ENCODE measurements around the gene COL27A1.
"Not testable (repeated sequence)": the region's sequence is repeated elsewhere in the genome, so short reads cannot be mapped to it uniquely, and the experiment has no call there.

Gene COL27A1

GRCh38 chr9:114324492-114324891 lies 169.2 kb downstream of the COL27A1 start:
- no peak overlapping the region for H3K4me2 ChIP-seq (ENCODE audit: low read length)
- no peaks in the 10 kb centered on the region for H3K9me3 ChIP-seq (ENCODE audit: low read length)
- H3K9me2 ChIP-seq (ENCODE audit: low read depth, low read length), result no peaks in the 10 kb centered on the region
- H3K27me3 ChIP-seq (ENCODE audit: insufficient read depth, low read length), result no peaks in the 10 kb centered on the region; the same call in 1 of the 2 replicates
- no peaks in the 10 kb centered on the region for H3F3A ChIP-seq (ENCODE audit: insufficient read depth, low read length)
- H2AFZ ChIP-seq (ENCODE audit: low read length), result no peak overlapping the region
- no peaks in the 10 kb centered on the region for H4K20me1 ChIP-seq (ENCODE audit: insufficient read depth, low read length)
- no peak overlapping the region for H3K4me3 ChIP-seq (ENCODE audit: low read depth, low read length, poor library complexity, severe bottlenecking)
- H3K9ac ChIP-seq (ENCODE audit: low read length), result no peak overlapping the region
- no peaks in the 10 kb centered on the region for H3K4me1 ChIP-seq (ENCODE audit: insufficient read depth, low read length, severe bottlenecking)
- no peaks in the 10 kb centered on the region; the same call in 1 of the 2 replicates for H3K36me3 ChIP-seq (ENCODE audit: insufficient read depth, low read length)
- H3K27ac ChIP-seq (ENCODE audit: low read depth, low read length, poor library complexity, severe bottlenecking), result no peak overlapping the region
- no peaks in the 10 kb centered on the region for H3K79me2 ChIP-seq (ENCODE audit: insufficient read depth, low read length)
- TF ChIP-seq CTCF (IDR thresholded peaks at IDR 0.05; ENCODE audit: low read length) (no peak), EZH2 (IDR thresholded peaks at IDR 0.05; ENCODE audit: borderline replicate concordance, low read length) (no peak)

GRCh38 chr9:114324965-114325364 lies 169.6 kb downstream of the COL27A1 start:
- not testable (repeated sequence) for H2AFZ ChIP-seq (ENCODE audit: low read length); H3F3A ChIP-seq (ENCODE audit: insufficient read depth, low read length); H3K79me2 ChIP-seq (ENCODE audit: insufficient read depth, low read length); H3K4me1 ChIP-seq (ENCODE audit: insufficient read depth, low read length, severe bottlenecking); H3K36me3 ChIP-seq (ENCODE audit: insufficient read depth, low read length); H3K27me3 ChIP-seq (ENCODE audit: insufficient read depth, low read length); H3K4me2 ChIP-seq (ENCODE audit: low read length); H4K20me1 ChIP-seq (ENCODE audit: insufficient read depth, low read length); H3K4me3 ChIP-seq (ENCODE audit: low read depth, low read length, poor library complexity, severe bottlenecking); H3K9ac ChIP-seq (ENCODE audit: low read length); H3K27ac ChIP-seq (ENCODE audit: low read depth, low read length, poor library complexity, severe bottlenecking); H3K9me2 ChIP-seq (ENCODE audit: low read depth, low read length); H3K9me3 ChIP-seq (ENCODE audit: low read length)

- not testable (repeated sequence) for H3K4me1 ChIP-seq (ENCODE audit: insufficient read depth, low read length, severe bottlenecking); H3K79me2 ChIP-seq (ENCODE audit: insufficient read depth, low read length); H4K20me1 ChIP-seq (ENCODE audit: insufficient read depth, low read length); H2AFZ ChIP-seq (ENCODE audit: low read length); H3K9ac ChIP-seq (ENCODE audit: low read length); H3K9me3 ChIP-seq (ENCODE audit: low read length); H3K9me2 ChIP-seq (ENCODE audit: low read depth, low read length); H3K36me3 ChIP-seq (ENCODE audit: insufficient read depth, low read length); H3K27ac ChIP-seq (ENCODE audit: low read depth, low read length, poor library complexity, severe bottlenecking); H3F3A ChIP-seq (ENCODE audit: insufficient read depth, low read length); H3K4me2 ChIP-seq (ENCODE audit: low read length); H3K27me3 ChIP-seq (ENCODE audit: insufficient read depth, low read length); H3K4me3 ChIP-seq (ENCODE audit: low read depth, low read length, poor library complexity, severe bottlenecking)
These were observed 170.4 kb downstream of the COL27A1 start for GRCh38 chr9:114325684-114326254.

- no peak overlapping the region for H3K4me3 ChIP-seq (ENCODE audit: low read depth, low read length, poor library complexity, severe bottlenecking)
- no peaks in the 10 kb centered on the region for H3K9me2 ChIP-seq (ENCODE audit: low read depth, low read length)
- no peak overlapping the region for H3K27ac ChIP-seq (ENCODE audit: low read depth, low read length, poor library complexity, severe bottlenecking)
- H3K79me2 ChIP-seq (ENCODE audit: insufficient read depth, low read length), result no peaks in the 10 kb centered on the region
- H3K27me3 ChIP-seq (ENCODE audit: insufficient read depth, low read length), result no peaks in the 10 kb centered on the region; the same call in 1 of the 2 replicates
- H3K4me1 ChIP-seq (ENCODE audit: insufficient read depth, low read length, severe bottlenecking), result no peaks in the 10 kb centered on the region
- no peak overlapping the region for H3K9ac ChIP-seq (ENCODE audit: low read length)
- H3K4me2 ChIP-seq (ENCODE audit: low read length), result no peak overlapping the region
- H2AFZ ChIP-seq (ENCODE audit: low read length), result no peak overlapping the region
- H3K9me3 ChIP-seq (ENCODE audit: low read length), result no peaks in the 10 kb centered on the region
- no peaks in the 10 kb centered on the region; the same call in 1 of the 2 replicates for H3K36me3 ChIP-seq (ENCODE audit: insufficient read depth, low read length)
- H3F3A ChIP-seq (ENCODE audit: insufficient read depth, low read length), result no peaks in the 10 kb centered on the region
- H4K20me1 ChIP-seq (ENCODE audit: insufficient read depth, low read length), result no peaks in the 10 kb centered on the region
- TF ChIP-seq CTCF (IDR thresholded peaks at IDR 0.05; ENCODE audit: low read length), result no peak
- TF ChIP-seq EZH2 (IDR thresholded peaks at IDR 0.05; ENCODE audit: borderline replicate concordance, low read length), result no peak
These were observed 172.4 kb downstream of the COL27A1 start for GRCh38 chr9:114327749-114328148.

- not testable (repeated sequence) for H3K27ac ChIP-seq (ENCODE audit: low read depth, low read length, poor library complexity, severe bottlenecking); H3K4me2 ChIP-seq (ENCODE audit: low read length); H3K27me3 ChIP-seq (ENCODE audit: insufficient read depth, low read length)
These were observed 173.1 kb downstream of the COL27A1 start for GRCh38 chr9:114328357-114328820.

GRCh38 chr9:114328937-114329624 lies 173.7 kb downstream of the COL27A1 start:
- not testable (repeated sequence) for H3K9ac ChIP-seq (ENCODE audit: low read length); H3K4me2 ChIP-seq (ENCODE audit: low read length); H3K36me3 ChIP-seq (ENCODE audit: insufficient read depth, low read length); H4K20me1 ChIP-seq (ENCODE audit: insufficient read depth, low read length); H3K4me1 ChIP-seq (ENCODE audit: insufficient read depth, low read length, severe bottlenecking); H3F3A ChIP-seq (ENCODE audit: insufficient read depth, low read length); H2AFZ ChIP-seq (ENCODE audit: low read length); H3K27ac ChIP-seq (ENCODE audit: low read depth, low read length, poor library complexity, severe bottlenecking); H3K4me3 ChIP-seq (ENCODE audit: low read depth, low read length, poor library complexity, severe bottlenecking); H3K9me2 ChIP-seq (ENCODE audit: low read depth, low read length); H3K79me2 ChIP-seq (ENCODE audit: insufficient read depth, low read length); H3K9me3 ChIP-seq (ENCODE audit: low read length); H3K27me3 ChIP-seq (ENCODE audit: insufficient read depth, low read length)

More at GRCh38 chr9:114328357-114328820, 173.1 kb downstream of the COL27A1 start:
- H3K4me1 ChIP-seq (ENCODE audit: insufficient read depth, low read length, severe bottlenecking); H3K36me3 ChIP-seq (ENCODE audit: insufficient read depth, low read length); H3K9ac ChIP-seq (ENCODE audit: low read length); H3K9me2 ChIP-seq (ENCODE audit: low read depth, low read length); H3K4me3 ChIP-seq (ENCODE audit: low read depth, low read length, poor library complexity, severe bottlenecking); H4K20me1 ChIP-seq (ENCODE audit: insufficient read depth, low read length); H3F3A ChIP-seq (ENCODE audit: insufficient read depth, low read length); H3K79me2 ChIP-seq (ENCODE audit: insufficient read depth, low read length); H3K9me3 ChIP-seq (ENCODE audit: low read length); H2AFZ ChIP-seq (ENCODE audit: low read length): not testable (repeated sequence)

All from OCI-LY1 (cell line).